IPS DF 4.7 (cell line): ENCODE data around the gene SH3GLB1.

Experiments
- DNase-seq: peaks from one replicate; pipeline ENCODE4 v3.0.0-alpha.2; 2013; ENCODE audit warnings: low spot score; ENCODE audit errors: extremely low read depth

Gene SH3GLB1

GRCh38 chr1:86733340-86733739 lies 29.0 kb downstream of the SH3GLB1 start:
- no peak for DNase-seq

GRCh38 chr1:86739648-86740509 lies 35.5 kb downstream of the SH3GLB1 start:
- no peak for DNase-seq

GRCh38 chr1:86741947-86742572 lies 37.7 kb downstream of the SH3GLB1 start:
- no peak for DNase-seq

GRCh38 chr1:86747304-86747703 lies 42.9 kb downstream of the SH3GLB1 start:
- DNase-seq: no peak

- DNase-seq: no peak
Observed at GRCh38 chr1:86748622-86749373, 44.4 kb downstream of the SH3GLB1 start.

- no peak for DNase-seq
Observed at GRCh38 chr1:86750076-86750475, 45.7 kb downstream of the SH3GLB1 start.

GRCh38 chr1:86750530-86750929 lies 46.2 kb downstream of the SH3GLB1 start:
- DNase-seq: no peak

- DNase-seq: no peak
Observed at GRCh38 chr1:86751923-86752322, 47.5 kb downstream of the SH3GLB1 start.

GRCh38 chr1:86753700-86754099 lies 49.3 kb downstream of the SH3GLB1 start:
- no peak for DNase-seq

- DNase-seq: no peak
Observed at GRCh38 chr1:86754265-86754974, 50.0 kb downstream of the SH3GLB1 start.

- no peak for DNase-seq
Observed at GRCh38 chr1:86756062-86756406, 51.7 kb downstream of the SH3GLB1 start.

- DNase-seq: no peak
Observed at GRCh38 chr1:86757272-86757984, 53.1 kb downstream of the SH3GLB1 start.

GRCh38 chr1:86758570-86758969 lies 54.2 kb downstream of the SH3GLB1 start:
- DNase-seq: no peak

GRCh38 chr1:86760199-86760598 lies 55.8 kb downstream of the SH3GLB1 start:
- DNase-seq: no peak

- no peak for DNase-seq
Observed at GRCh38 chr1:86762336-86762735, 58.0 kb downstream of the SH3GLB1 start.

- DNase-seq: no peak
Observed at GRCh38 chr1:86764523-86764922, 60.1 kb downstream of the SH3GLB1 start.

- DNase-seq: no peak
Observed at GRCh38 chr1:86765073-86765472, 60.7 kb downstream of the SH3GLB1 start.

- DNase-seq: no peak
Observed at GRCh38 chr1:86765674-86766073, 61.3 kb downstream of the SH3GLB1 start.

- no peak for DNase-seq
Observed at GRCh38 chr1:86768554-86768953, 64.2 kb downstream of the SH3GLB1 start.

GRCh38 chr1:86769065-86769464 lies 64.7 kb downstream of the SH3GLB1 start:
- DNase-seq: no peak
